ENCODE data around the gene ELOA2.
"Not testable (repeated sequence)": the region's sequence is repeated elsewhere in the genome, so short reads cannot be mapped to it uniquely, and the experiment has no call there.

Gene ELOA2

GRCh38 chr18:47035156-47035671, at the start of gene ELOA2:
Gene ELOA2 (minus strand): TSS chr18:47035621. CDS start chr18:47035264, 357 bp downstream.
- FAIRE-seq = no peak

- no peak for FAIRE-seq
Observed at GRCh38 chr18:47081578-47081977, 46.2 kb upstream of the ELOA2 start.

DNA sequence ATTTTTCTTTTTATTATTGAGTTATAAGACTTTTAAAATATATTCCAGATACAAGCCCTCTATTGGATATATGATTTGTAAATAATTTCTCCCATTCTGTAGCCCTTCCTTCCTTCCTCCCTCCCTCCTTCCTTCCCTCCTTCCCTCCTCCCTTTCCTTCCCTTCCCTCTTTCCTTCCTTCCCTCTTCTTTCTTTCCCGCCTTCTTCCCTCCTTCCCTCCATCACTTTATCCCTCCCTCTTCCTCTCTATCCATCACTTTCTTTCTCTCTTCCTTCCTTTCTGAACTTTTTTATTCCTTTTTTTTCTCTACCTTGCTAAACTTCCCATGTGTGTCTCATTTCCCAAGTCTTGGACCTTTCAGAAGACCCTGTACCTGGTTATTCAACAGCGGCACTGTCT, 45.5 kb upstream of the ELOA2 start:
- no peak for FAIRE-seq

- no peak for FAIRE-seq
Observed at GRCh38 chr18:47077111-47077510, 41.7 kb upstream of the ELOA2 start.

DNA sequence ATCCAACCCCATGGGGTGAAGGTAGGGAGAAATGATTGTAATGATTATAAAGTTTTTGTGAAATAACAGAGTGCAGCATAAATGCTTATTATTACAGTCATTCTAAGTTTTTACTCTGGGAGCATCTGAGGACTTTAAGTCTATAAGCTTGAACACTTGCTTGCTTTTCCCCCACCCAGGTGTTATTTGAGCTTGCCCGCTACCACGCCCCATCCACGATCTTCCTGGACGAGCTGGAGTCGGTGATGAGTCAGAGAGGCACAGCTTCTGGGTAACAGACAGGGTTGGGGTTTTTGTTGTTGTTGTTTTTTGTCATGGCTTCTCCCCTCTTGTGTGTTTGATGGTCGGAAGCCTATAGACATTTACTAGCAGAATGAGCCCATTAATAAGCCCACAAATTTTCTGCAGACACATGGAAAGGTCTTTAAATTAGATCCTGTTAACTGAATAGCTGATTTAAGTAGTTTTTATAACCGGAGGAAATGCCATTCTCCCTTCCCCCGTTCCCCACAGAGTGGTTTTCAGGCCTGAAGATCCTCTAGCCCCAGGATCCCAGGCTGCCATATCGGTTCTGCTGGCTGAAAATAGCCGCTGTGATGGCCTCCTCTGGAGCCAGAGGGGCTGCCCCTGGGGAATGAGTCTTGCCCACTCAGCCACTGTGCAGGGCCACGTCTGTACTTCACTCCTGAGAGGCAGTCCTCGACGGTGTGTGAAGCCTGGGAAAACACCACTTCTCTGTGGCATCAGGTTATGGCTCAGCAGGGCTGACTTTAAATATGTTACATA, 39.9 kb upstream of the ELOA2 start:
- no peak for FAIRE-seq

- no peak for FAIRE-seq
Observed at GRCh38 chr18:47067648-47068047, 32.2 kb upstream of the ELOA2 start.

DNA sequence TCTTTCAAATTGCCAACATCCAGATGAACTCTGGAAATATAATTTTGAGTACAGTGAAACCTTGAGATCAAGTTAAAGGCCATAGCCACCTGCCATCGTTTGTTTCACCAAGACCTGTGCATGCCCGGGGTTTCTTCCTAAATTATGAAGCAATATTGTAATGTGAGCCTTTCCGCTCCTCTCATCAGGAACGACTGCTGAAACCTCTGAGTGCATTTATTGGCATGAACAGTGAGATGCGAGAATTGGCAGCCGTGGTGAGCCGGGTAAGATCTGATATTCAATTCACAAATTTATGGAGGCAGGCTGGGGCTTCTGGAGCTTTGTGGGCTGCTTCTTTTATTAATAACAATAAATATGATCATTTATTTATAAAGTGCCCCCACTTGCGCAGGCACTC, 27.7 kb upstream of the ELOA2 start:
- FAIRE-seq = no peak

- FAIRE-seq = no peak
Observed at GRCh38 chr18:47062471-47062870, 27.1 kb upstream of the ELOA2 start.

GRCh38 chr18:47054369-47054768, 18.9 kb upstream of the ELOA2 start:
- no peak for FAIRE-seq

- FAIRE-seq = peak; percentile 97
Observed at GRCh38 chr18:47050468-47050867, 15.0 kb upstream of the ELOA2 start.

GRCh38 chr18:47040982-47041381, 5.6 kb upstream of the ELOA2 start:
- FAIRE-seq = no peak

DNA sequence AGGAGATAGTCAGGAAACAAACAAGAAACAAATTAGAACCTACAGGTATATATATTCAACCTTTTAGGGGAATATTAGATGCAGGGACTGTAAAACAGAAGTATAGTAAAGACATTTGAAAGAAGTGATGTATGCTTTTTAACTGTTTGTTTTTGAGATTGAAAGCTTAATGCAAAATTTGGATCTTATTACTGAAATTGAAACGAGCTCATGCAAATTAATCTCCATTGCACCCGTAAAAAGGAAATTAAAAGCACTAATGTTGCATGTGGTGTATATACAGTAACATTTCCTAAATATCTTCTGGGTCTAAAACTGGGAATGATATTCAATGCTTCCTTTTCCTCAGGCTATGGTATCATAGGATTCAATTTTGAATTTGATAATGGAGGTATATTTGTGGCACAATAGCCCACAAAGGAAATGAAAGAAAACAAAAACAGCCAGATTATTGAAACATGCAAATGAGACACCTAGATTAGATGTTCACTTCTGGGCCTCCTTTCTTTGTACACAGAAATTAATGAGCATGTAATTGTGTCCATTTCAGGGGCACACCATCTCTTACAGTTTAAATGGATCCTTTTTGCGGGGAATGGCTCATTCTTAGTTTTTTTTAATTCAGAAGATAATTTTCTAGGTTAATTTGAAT, 1.6 kb upstream of the ELOA2 start:
- FAIRE-seq = no peak

- peak; percentile 94 for FAIRE-seq
Observed at GRCh38 chr18:47036298-47036874, 965 bp upstream of the ELOA2 start.

- FAIRE-seq = not testable (repeated sequence)
Observed at GRCh38 chr18:47034591-47034990, 830 bp downstream of the ELOA2 start.

DNA sequence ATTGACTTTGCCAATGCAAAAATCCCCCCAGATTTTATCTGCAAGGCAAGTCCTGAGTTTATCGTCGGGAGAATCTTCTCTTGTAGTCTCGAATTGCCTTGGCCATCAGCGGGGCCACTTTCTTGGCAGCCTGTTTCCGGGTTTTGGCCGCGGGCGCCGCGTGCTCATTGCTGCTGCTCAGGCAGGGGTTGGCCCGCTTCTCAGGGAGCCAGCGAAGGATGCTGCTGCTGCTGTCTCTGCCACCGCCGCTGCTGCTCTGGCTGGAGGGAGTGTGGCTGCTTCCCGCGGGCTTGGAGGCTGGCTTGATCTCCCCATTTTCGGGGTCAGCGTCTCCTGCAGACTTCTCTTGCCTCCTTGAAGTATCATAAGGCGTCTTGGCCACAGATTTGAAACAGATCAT, 2.5 kb downstream of the ELOA2 start:
- no peak for FAIRE-seq

- not testable (repeated sequence) for FAIRE-seq
Observed at GRCh38 chr18:47030887-47031286, 4.5 kb downstream of the ELOA2 start.

GRCh38 chr18:47029684-47030353, 5.6 kb downstream of the ELOA2 start:
- FAIRE-seq = not testable (repeated sequence)

DNA sequence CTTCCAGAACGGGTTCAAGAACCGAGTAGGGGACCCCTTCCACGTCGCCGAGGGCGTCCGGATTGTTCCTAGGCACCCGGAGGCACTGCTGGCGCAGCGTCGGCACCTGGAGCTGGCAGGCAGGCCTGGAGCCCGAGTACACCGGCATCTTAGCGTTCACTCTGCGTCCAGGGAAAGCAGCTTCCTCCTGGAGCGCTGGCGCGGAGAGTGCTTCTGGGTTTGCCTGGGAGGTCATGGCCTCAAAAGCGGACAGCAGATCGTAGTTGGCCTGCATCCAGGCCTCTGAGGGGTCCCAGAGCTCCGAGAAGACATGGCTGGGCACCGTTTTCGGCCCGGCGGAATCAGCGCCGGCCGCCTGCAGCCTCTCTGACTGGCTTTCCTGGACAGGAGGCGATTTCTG, 6.7 kb downstream of the ELOA2 start:
- FAIRE-seq = not testable (repeated sequence)

DNA sequence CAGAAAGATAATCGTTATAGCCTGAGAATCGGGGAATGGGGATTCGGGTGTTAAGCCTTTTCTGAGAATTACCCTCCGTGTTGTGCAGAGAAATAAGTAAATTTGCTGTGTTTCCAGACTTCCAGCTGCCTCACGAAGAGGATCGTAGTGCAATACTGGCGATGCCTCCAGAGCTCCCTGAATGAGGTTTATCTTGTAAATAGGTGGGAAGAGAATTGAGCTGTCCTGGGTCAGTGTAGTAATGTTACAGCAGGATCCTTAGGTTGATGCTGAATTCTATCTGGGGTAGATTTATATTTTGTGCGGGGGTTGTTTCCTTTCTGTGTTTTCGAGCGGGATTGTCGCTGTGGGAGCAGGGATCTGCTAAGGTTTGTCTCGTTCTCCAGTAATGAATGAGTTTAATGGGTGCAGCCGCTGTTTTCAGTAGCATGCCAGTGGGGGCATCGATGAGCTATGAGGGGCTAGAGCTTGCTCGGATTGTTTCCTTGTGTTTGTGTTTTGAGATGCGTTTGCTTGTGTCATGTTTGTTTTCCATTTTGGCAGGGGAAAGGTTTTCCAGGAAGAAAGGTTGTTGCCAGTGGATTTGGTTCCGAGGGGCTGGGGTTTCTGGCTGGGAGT, 9.8 kb downstream of the ELOA2 start:
- not testable (repeated sequence) for FAIRE-seq

DNA sequence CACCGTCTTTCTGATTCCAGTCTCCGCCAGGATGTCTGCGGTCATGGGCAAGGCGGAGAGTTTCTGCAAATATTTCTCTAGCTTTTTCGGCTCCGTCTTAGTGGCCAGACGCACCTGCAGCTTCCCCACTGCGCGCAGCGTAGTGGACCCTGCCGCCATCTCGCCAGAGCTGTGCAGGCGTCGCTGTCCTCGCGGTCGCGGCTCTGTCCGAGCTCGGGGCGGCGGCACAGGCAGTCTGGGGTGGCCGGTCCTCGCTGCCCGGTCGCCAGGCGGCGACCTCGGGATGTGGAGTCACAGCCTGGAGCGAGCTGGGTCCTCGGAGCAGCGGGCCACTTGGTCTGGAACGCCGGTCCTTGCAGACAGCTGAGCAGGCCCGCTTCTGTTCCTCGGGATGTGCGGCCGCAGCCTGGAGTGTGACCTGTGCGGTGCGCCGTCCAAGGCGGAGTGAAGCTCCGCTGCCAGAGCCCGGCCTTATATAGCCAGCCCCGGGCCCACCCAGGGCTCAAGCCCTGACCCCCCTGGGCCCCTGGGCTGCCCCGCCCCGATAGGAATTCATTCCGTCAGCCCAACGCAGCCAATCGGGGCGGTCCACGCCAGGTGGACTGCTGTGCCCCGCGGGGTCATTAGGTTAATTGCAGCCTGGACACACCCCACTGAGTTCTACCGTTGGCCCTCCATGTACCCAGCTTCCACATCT, 11.5 kb downstream of the ELOA2 start:
- FAIRE-seq = not testable (repeated sequence)

- not testable (repeated sequence) for FAIRE-seq
Observed at GRCh38 chr18:47022821-47023220, 12.6 kb downstream of the ELOA2 start.

GRCh38 chr18:47020757-47021156, 14.7 kb downstream of the ELOA2 start:
- FAIRE-seq = not testable (repeated sequence)
